ENCODE results near the gene GAL3ST2.
"Not testable (repeated sequence)": the region's sequence is repeated elsewhere in the genome, so short reads cannot be mapped to it uniquely, and the experiment has no call there.

The GAL3ST2 gene

GRCh38 chr2:241748468-241749256 lies 28.0 kb upstream of the GAL3ST2 start:
- DNase-seq: no peak

GRCh38 chr2:241750076-241750840 lies 26.4 kb upstream of the GAL3ST2 start:
- no peak for DNase-seq

GRCh38 chr2:241751152-241751551 lies 25.5 kb upstream of the GAL3ST2 start:
- DNase-seq: no peak

GRCh38 chr2:241751776-241752175 lies 24.8 kb upstream of the GAL3ST2 start:
- DNase-seq: no peak

- no peak for DNase-seq
Measured at GRCh38 chr2:241752253-241752652, 24.4 kb upstream of the GAL3ST2 start.

- DNase-seq: no peak
Measured at GRCh38 chr2:241752689-241753276, 23.8 kb upstream of the GAL3ST2 start.

- no peak for DNase-seq
Measured at GRCh38 chr2:241753493-241753892, 23.1 kb upstream of the GAL3ST2 start.

GRCh38 chr2:241754042-241754441 lies 22.6 kb upstream of the GAL3ST2 start:
- no peak for DNase-seq

- DNase-seq: no peak
Measured at GRCh38 chr2:241755166-241755565, 21.5 kb upstream of the GAL3ST2 start.

GRCh38 chr2:241755777-241756176 lies 20.8 kb upstream of the GAL3ST2 start:
- no peak for DNase-seq

- DNase-seq: no peak
Measured at GRCh38 chr2:241759067-241759807, 17.4 kb upstream of the GAL3ST2 start.

GRCh38 chr2:241759893-241760292 lies 16.7 kb upstream of the GAL3ST2 start:
- not testable (repeated sequence) for DNase-seq

GRCh38 chr2:241760301-241760771 lies 16.3 kb upstream of the GAL3ST2 start:
- no peak for DNase-seq

- DNase-seq: no peak
Measured at GRCh38 chr2:241762321-241762932, 14.2 kb upstream of the GAL3ST2 start.

- peak; percentile 35 to 59 for DNase-seq
Measured at GRCh38 chr2:241762933-241763369, 13.7 kb upstream of the GAL3ST2 start.

GRCh38 chr2:241763551-241764274 lies 12.9 kb upstream of the GAL3ST2 start:
- DNase-seq: no peak

- DNase-seq: no peak
Measured at GRCh38 chr2:241764275-241765241, 12.1 kb upstream of the GAL3ST2 start.

- peak in 1 of 2 donors; percentile 9 for DNase-seq
Measured at GRCh38 chr2:241767464-241768250, 9.0 kb upstream of the GAL3ST2 start.

GRCh38 chr2:241768251-241768711 lies 8.3 kb upstream of the GAL3ST2 start:
- no peak for DNase-seq
